HAP-1 (cell line): Measurements from ENCODE around the gene ACY1.

ENCODE experiments used
- DNase-seq, 2 experiments: peaks; one replicate each; pipeline ENCODE4 v3.0.0-alpha.2; 2016 to 2020; ENCODE audit warnings: low spot score in 2 of 2
- H3K27me3 ChIP-seq: fragments of 250-450 bp; sonication (Bioruptor Pico); 2 replicates; pipeline ENCODE4 v1.5.1; 2020; ENCODE audit warnings: low read depth, mild to moderate bottlenecking, moderate library complexity
- H3K36me3 ChIP-seq: fragments of 250-450 bp; sonication (Bioruptor Pico); replicated peaks from 2 replicates; pipeline ENCODE4 v1.5.1; 2020; ENCODE audit warnings: mild to moderate bottlenecking
- H3K4me1 ChIP-seq: fragments of 250-450 bp; sonication (Bioruptor Pico); 2 replicates; pipeline ENCODE4 v1.5.1; 2020; ENCODE audit warnings: mild to moderate bottlenecking
- H3K4me3 ChIP-seq: fragments of 250-450 bp; sonication (Bioruptor Pico); 2 replicates; pipeline ENCODE4 v1.5.1; 2020; ENCODE audit warnings: mild to moderate bottlenecking, moderate library complexity
- H3K9me3 ChIP-seq: fragments of 250-450 bp; sonication (Bioruptor Pico); 2 replicates; pipeline ENCODE4 v1.5.1; 2020; ENCODE audit warnings: mild to moderate bottlenecking, moderate library complexity
- in situ Hi-C: fragments of 300-500 bp; cut with MboI; formaldehyde crosslinking; loops from 3 replicates; pipeline ENCODE4 v1.14.3; 2020; ENCODE audit warnings: low sequenced_read_pairs, inconsistent platforms, mixed read lengths

Gene ACY1

GRCh38 chr3:51982838-51983577, at the start of gene ACY1:
TSS of gene ACY1 (plus strand) at chr3:51983535. CDS start at chr3:51984065, 530 bp downstream.
- DNase-seq = peak; percentile 68 to 88
- no peaks in the 10 kb centered on the region for H3K27me3 ChIP-seq
- no peaks in the 10 kb centered on the region for H3K36me3 ChIP-seq
- no peaks in the 10 kb centered on the region for H3K9me3 ChIP-seq
- peak within 1 kb of the TSS; percentile 38 for H3K4me3 ChIP-seq
- in situ Hi-C loops = no loop called here
- peaks cover 21% of the 10 kb centered on the region for H3K4me1 ChIP-seq

- DNase-seq = no peak
- no peak overlapping the region for H3K4me3 ChIP-seq
- H3K4me1 ChIP-seq = no peaks in the 10 kb centered on the region; the same call in 1 of the 2 replicates
- H3K36me3 ChIP-seq = peaks cover 67% of the 10 kb centered on the region
- H3K9me3 ChIP-seq = no peaks in the 10 kb centered on the region
- no peaks in the 10 kb centered on the region for H3K27me3 ChIP-seq
- in situ Hi-C loops = no loop called here
Observed at GRCh38 chr3:51934139-51934850, 49.0 kb upstream of the ACY1 start.

GRCh38 chr3:51934991-51935885, 48.1 kb upstream of the ACY1 start:
- Histone ChIP-seq H3K4me1 (no peaks in the 10 kb centered on the region; the same call in none of the 2 replicates), H3K4me3 (no peak overlapping the region), H3K36me3 (peaks cover 67% of the 10 kb centered on the region), H3K9me3 (no peaks in the 10 kb centered on the region), H3K27me3 (no peaks in the 10 kb centered on the region)
- in situ Hi-C loops = no loop called here
- DNase-seq = no peak

GRCh38 chr3:51935886-51936755, 47.2 kb upstream of the ACY1 start:
- Histone ChIP-seq H3K36me3 (peaks cover 65% of the 10 kb centered on the region), H3K4me1 (no peaks in the 10 kb centered on the region; the same call in none of the 2 replicates), H3K4me3 (no peak overlapping the region), H3K27me3 (no peaks in the 10 kb centered on the region), H3K9me3 (no peaks in the 10 kb centered on the region)
- in situ Hi-C loops = no loop called here
- no peak for DNase-seq

GRCh38 chr3:51937014-51937413, 46.3 kb upstream of the ACY1 start:
- Histone ChIP-seq H3K9me3 (no peaks in the 10 kb centered on the region), H3K4me1 (no peaks in the 10 kb centered on the region; the same call in none of the 2 replicates), H3K36me3 (peaks cover 64% of the 10 kb centered on the region), H3K27me3 (no peaks in the 10 kb centered on the region), H3K4me3 (no peak overlapping the region)
- in situ Hi-C loops = no loop called here
- no peak for DNase-seq

GRCh38 chr3:51937611-51938450, 45.5 kb upstream of the ACY1 start:
- in situ Hi-C loops = no loop called here
- DNase-seq = no peak
- peaks cover 58% of the 10 kb centered on the region for H3K36me3 ChIP-seq
- H3K9me3 ChIP-seq = no peaks in the 10 kb centered on the region
- H3K4me1 ChIP-seq = peaks cover 7% of the 10 kb centered on the region
- H3K27me3 ChIP-seq = no peaks in the 10 kb centered on the region
- no peak overlapping the region for H3K4me3 ChIP-seq

- Histone ChIP-seq H3K27me3 (no peaks in the 10 kb centered on the region), H3K4me1 (peaks cover 10% of the 10 kb centered on the region), H3K36me3 (peaks cover 52% of the 10 kb centered on the region), H3K4me3 (no peak overlapping the region), H3K9me3 (no peaks in the 10 kb centered on the region)
- in situ Hi-C loops = no loop called here
- DNase-seq = no peak
Observed at GRCh38 chr3:51938780-51939425, 44.4 kb upstream of the ACY1 start.

- peaks cover 32% of the 10 kb centered on the region for H3K36me3 ChIP-seq
- H3K4me1 ChIP-seq = peaks cover 10% of the 10 kb centered on the region
- no peaks in the 10 kb centered on the region for H3K27me3 ChIP-seq
- peak in 1 of 2 experiments; percentile 8 for DNase-seq
- in situ Hi-C loops = no loop called here
- H3K4me3 ChIP-seq = peak overlapping the region; percentile 86
- H3K9me3 ChIP-seq = no peaks in the 10 kb centered on the region
Observed at GRCh38 chr3:51940648-51941462, 42.5 kb upstream of the ACY1 start.

GRCh38 chr3:51941463-51941797, 41.9 kb upstream of the ACY1 start:
- Histone ChIP-seq H3K9me3 (no peaks in the 10 kb centered on the region), H3K27me3 (no peaks in the 10 kb centered on the region), H3K4me3 (peak overlapping the region; percentile 86), H3K36me3 (peaks cover 26% of the 10 kb centered on the region), H3K4me1 (peaks cover 10% of the 10 kb centered on the region)
- DNase-seq = no peak
- in situ Hi-C loops = no loop called here

- in situ Hi-C loops = no loop called here
- peak within 1 kb of the TSS; percentile 86 for H3K4me3 ChIP-seq
- H3K27me3 ChIP-seq = no peaks in the 10 kb centered on the region
- peaks cover 21% of the 10 kb centered on the region for H3K36me3 ChIP-seq
- peaks cover 10% of the 10 kb centered on the region for H3K4me1 ChIP-seq
- DNase-seq = peak; percentile 100
- no peaks in the 10 kb centered on the region for H3K9me3 ChIP-seq
Observed at GRCh38 chr3:51941798-51942602, 41.3 kb upstream of the ACY1 start, which contains the start of the genes PARP3 and RRP9. TSS of gene PARP3 (plus strand) at chr3:51942363. CDS start at chr3:51943356, 993 bp downstream. TSS of gene RRP9 (minus strand) at chr3:51941904. CDS start at chr3:51941867, 37 bp downstream.
